ENCODE results near the gene TMEM141. TPM values are rescaled to one million over a fixed set of nuclear protein-coding genes. Genes with fewer than 3 reads are reported as not detected.

TMEM141 gene
- polyA plus RNA-seq, 1 of the 3 experiments (the other 2 are of a cell fraction), result 112 TPM

DNA sequence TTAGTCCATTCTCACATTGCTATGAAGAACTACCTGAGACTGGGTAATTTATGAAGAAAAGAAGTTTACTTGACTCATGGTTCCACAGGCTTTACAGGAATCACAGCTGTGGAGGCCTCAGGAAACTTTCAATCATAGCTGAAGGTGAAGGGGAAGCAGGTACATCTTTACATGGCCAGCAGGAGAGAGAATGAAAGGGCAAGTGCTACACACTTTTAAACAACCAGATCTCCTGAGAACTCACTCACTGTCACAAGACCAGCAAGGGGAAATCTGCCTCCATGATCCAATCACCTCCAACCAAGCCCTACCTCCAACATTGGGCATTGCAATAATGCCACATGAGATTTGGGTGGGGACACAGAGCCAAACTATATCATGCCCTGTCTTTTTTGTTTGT is 39.3 kb upstream of the TMEM141 start:
- Histone ChIP-seq H4K20me1 (ENCODE audit: insufficient read depth) (no peaks in the 10 kb centered on the region), H2AFZ (ENCODE audit: low read depth) (no peak overlapping the region), H3K4me3 (ENCODE audit: low read depth in 2 of 2, low read length in 1 of 2) (no peak overlapping the region), H3K27ac (ENCODE audit: low read depth in 2 of 2, low read length in 1 of 2) (no peak overlapping the region), H3K79me2 (ENCODE audit: insufficient read depth) (no peaks in the 10 kb centered on the region), H3K4me2 (no peak overlapping the region), H3K4me1 (ENCODE audit: control insufficient read depth in 1 of 2, insufficient read depth in 2 of 2, low read depth in 1 of 2, low read length in 1 of 2) (no peaks in the 10 kb centered on the region), H3K9me2 (no peaks in the 10 kb centered on the region), H3K9ac (no peak overlapping the region), H3K27me3 (ENCODE audit: insufficient read depth) (no peaks in the 10 kb centered on the region), H3F3A (replicated peaks; ENCODE audit: insufficient read depth) (peaks cover 3% of the 10 kb centered on the region), H3K9me3 (no peaks in the 10 kb centered on the region), H3K36me3 (replicated peaks in 1 of 2; ENCODE audit: control insufficient read depth in 1 of 2, insufficient read depth in 2 of 2, low read length in 1 of 2) (no peaks in the 10 kb centered on the region)
- POLR2A ChIA-PET, result no interaction called here
- DNase-seq, result no peak
- TF ChIP-seq MAX (IDR thresholded peaks at IDR 0.05; ENCODE audit: low read depth) (no peak), MEF2A (IDR thresholded peaks at IDR 0.05; ENCODE audit: borderline replicate concordance, low read depth) (no peak), CHD2 (IDR thresholded peaks at IDR 0.05; ENCODE audit: low read length, partially characterized antibody) (no peak), GATA2 (CRISPR knock-in tag; IDR thresholded peaks at IDR 0.05) (no peak)
- TF ChIP-seq, protein P1, sequence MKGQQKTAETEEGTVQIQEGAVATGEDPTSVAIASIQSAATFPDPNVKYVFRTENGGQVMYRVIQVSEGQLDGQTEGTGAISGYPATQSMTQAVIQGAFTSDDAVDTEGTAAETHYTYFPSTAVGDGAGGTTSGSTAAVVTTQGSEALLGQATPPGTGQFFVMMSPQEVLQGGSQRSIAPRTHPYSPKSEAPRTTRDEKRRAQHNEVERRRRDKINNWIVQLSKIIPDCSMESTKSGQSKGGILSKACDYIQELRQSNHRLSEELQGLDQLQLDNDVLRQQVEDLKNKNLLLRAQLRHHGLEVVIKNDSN (IDR thresholded peaks at IDR 0.05; ENCODE audit: borderline replicate concordance, low read depth), result no peak
- CTCF ChIA-PET, result interaction anchor here (0.7 to 1.3 kb wide), 2 partner anchors 18 to 23 kb away, joined by 3 read pairs; no protein-coding TSS in a partner anchor

GRCh38 chr9:136753371-136754058 is 37.6 kb upstream of the TMEM141 start:
- H3K27ac ChIP-seq (ENCODE audit: low read depth in 2 of 2, low read length in 1 of 2), result no peak overlapping the region
- no peak overlapping the region for H3K4me2 ChIP-seq
- H3K79me2 ChIP-seq (ENCODE audit: insufficient read depth), result no peaks in the 10 kb centered on the region
- peaks cover 3% of the 10 kb centered on the region for H3F3A ChIP-seq (replicated peaks; ENCODE audit: insufficient read depth)
- H2AFZ ChIP-seq (ENCODE audit: low read depth), result no peak overlapping the region
- no peak overlapping the region for H3K4me3 ChIP-seq (ENCODE audit: low read depth in 2 of 2, low read length in 1 of 2)
- POLR2A ChIA-PET, result no interaction called here
- H3K4me1 ChIP-seq (ENCODE audit: control insufficient read depth in 1 of 2, insufficient read depth in 2 of 2, low read depth in 1 of 2, low read length in 1 of 2), result peaks cover 0 to 5% of the 10 kb centered on the region in 2 experiments; a peak in 1 of 4 replicates
- no peak for DNase-seq
- CTCF ChIA-PET, result no interaction called here
- no peaks in the 10 kb centered on the region for H3K9me3 ChIP-seq
- H3K9me2 ChIP-seq, result no peaks in the 10 kb centered on the region
- no peaks in the 10 kb centered on the region for H4K20me1 ChIP-seq (ENCODE audit: insufficient read depth)
- H3K9ac ChIP-seq, result no peak overlapping the region
- no peak for TF ChIP-seq NRF1 (IDR thresholded peaks at IDR 0.05; ENCODE audit: low read depth, low read length)
- TF ChIP-seq GABPA (IDR thresholded peaks at IDR 0.05; ENCODE audit: low read depth), result no peak
- H3K36me3 ChIP-seq (replicated peaks in 1 of 2; ENCODE audit: control insufficient read depth in 1 of 2, insufficient read depth in 2 of 2, low read length in 1 of 2), result no peaks in the 10 kb centered on the region
- H3K27me3 ChIP-seq (ENCODE audit: insufficient read depth), result no peaks in the 10 kb centered on the region
- 58% methylated on average over 16 of the region's 31 CpGs for WGBS (ENCODE audit: low lambda C conversion rate)

GRCh38 chr9:136754059-136754572 is 37.0 kb upstream of the TMEM141 start:
- H3F3A ChIP-seq (replicated peaks; ENCODE audit: insufficient read depth), result peaks cover 3% of the 10 kb centered on the region
- WGBS (ENCODE audit: low lambda C conversion rate), result no CpG with 5 or more reads among the region's 17 CpGs
- H3K9me2 ChIP-seq, result no peaks in the 10 kb centered on the region
- no peaks in the 10 kb centered on the region for H3K27me3 ChIP-seq (ENCODE audit: insufficient read depth)
- no peak overlapping the region for H3K4me2 ChIP-seq
- no peaks in the 10 kb centered on the region for H4K20me1 ChIP-seq (ENCODE audit: insufficient read depth)
- H3K4me1 ChIP-seq (ENCODE audit: control insufficient read depth in 1 of 2, insufficient read depth in 2 of 2, low read depth in 1 of 2, low read length in 1 of 2), result peaks cover 0 to 5% of the 10 kb centered on the region in 2 experiments; a peak in 1 of 4 replicates
- H3K9ac ChIP-seq, result no peak overlapping the region
- ChIA-PET POLR2A (no interaction called here), CTCF (interaction anchor here (1.3 kb wide), 1 partner anchor 12 kb away, joined by 6 read pairs; no protein-coding TSS in a partner anchor)
- H3K4me3 ChIP-seq (ENCODE audit: low read depth in 2 of 2, low read length in 1 of 2), result no peak overlapping the region
- H3K9me3 ChIP-seq, result no peaks in the 10 kb centered on the region
- H3K36me3 ChIP-seq (replicated peaks in 1 of 2; ENCODE audit: control insufficient read depth in 1 of 2, insufficient read depth in 2 of 2, low read length in 1 of 2), result no peaks in the 10 kb centered on the region
- H3K79me2 ChIP-seq (ENCODE audit: insufficient read depth), result no peaks in the 10 kb centered on the region
- H3K27ac ChIP-seq (ENCODE audit: low read depth in 2 of 2, low read length in 1 of 2), result no peak overlapping the region
- no peak for DNase-seq
- H2AFZ ChIP-seq (ENCODE audit: low read depth), result no peak overlapping the region
- TF ChIP-seq TAF1 (IDR thresholded peaks at IDR 0.05; ENCODE audit: borderline replicate concordance, low read depth, low read length), result no peak
- TF ChIP-seq, protein P2, sequence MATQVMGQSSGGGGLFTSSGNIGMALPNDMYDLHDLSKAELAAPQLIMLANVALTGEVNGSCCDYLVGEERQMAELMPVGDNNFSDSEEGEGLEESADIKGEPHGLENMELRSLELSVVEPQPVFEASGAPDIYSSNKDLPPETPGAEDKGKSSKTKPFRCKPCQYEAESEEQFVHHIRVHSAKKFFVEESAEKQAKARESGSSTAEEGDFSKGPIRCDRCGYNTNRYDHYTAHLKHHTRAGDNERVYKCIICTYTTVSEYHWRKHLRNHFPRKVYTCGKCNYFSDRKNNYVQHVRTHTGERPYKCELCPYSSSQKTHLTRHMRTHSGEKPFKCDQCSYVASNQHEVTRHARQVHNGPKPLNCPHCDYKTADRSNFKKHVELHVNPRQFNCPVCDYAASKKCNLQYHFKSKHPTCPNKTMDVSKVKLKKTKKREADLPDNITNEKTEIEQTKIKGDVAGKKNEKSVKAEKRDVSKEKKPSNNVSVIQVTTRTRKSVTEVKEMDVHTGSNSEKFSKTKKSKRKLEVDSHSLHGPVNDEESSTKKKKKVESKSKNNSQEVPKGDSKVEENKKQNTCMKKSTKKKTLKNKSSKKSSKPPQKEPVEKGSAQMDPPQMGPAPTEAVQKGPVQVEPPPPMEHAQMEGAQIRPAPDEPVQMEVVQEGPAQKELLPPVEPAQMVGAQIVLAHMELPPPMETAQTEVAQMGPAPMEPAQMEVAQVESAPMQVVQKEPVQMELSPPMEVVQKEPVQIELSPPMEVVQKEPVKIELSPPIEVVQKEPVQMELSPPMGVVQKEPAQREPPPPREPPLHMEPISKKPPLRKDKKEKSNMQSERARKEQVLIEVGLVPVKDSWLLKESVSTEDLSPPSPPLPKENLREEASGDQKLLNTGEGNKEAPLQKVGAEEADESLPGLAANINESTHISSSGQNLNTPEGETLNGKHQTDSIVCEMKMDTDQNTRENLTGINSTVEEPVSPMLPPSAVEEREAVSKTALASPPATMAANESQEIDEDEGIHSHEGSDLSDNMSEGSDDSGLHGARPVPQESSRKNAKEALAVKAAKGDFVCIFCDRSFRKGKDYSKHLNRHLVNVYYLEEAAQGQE (IDR thresholded peaks at IDR 0.05; ENCODE audit: low read depth, low read length), result no peak
- no peak for TF ChIP-seq MXI1 (IDR thresholded peaks at IDR 0.05; ENCODE audit: low read depth, low read length)
- TF ChIP-seq RAD21 (IDR thresholded peaks at IDR 0.05; ENCODE audit: low read length), result no peak
- TF ChIP-seq EZH2phosphoT487 (IDR thresholded peaks at IDR 0.05; ENCODE audit: borderline replicate concordance, low read depth), result no peak
- TF ChIP-seq NFIC (IDR thresholded peaks at IDR 0.05; ENCODE audit: borderline replicate concordance), result no peak
- TF ChIP-seq, protein P3, sequence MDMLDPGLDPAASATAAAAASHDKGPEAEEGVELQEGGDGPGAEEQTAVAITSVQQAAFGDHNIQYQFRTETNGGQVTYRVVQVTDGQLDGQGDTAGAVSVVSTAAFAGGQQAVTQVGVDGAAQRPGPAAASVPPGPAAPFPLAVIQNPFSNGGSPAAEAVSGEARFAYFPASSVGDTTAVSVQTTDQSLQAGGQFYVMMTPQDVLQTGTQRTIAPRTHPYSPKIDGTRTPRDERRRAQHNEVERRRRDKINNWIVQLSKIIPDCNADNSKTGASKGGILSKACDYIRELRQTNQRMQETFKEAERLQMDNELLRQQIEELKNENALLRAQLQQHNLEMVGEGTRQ (IDR thresholded peaks at IDR 0.05; ENCODE audit: borderline replicate concordance, low read depth, low read length), result no peak
- TF ChIP-seq POLR2AphosphoS5 (IDR thresholded peaks at IDR 0.05; ENCODE audit: low read depth, low read length), result no peak
- TF ChIP-seq TEAD4 (IDR thresholded peaks at IDR 0.05; ENCODE audit: borderline replicate concordance, insufficient read depth), result no peak
- no peak for TF ChIP-seq JUND (IDR thresholded peaks at IDR 0.05)
